HEK293 (cell line): ENCODE results near the gene TCERG1L.

Source experiments
- CTCF ChIA-PET: fragments of 350-600 bp; formaldehyde crosslinking; extraction: SDS; loops from one replicate; lab custom pipeline; 2021; ENCODE audit warnings: antibody characterized with exemption; lab: Yijun Ruan, JAX
- POLR2A ChIA-PET: fragments of 300-600 bp; formaldehyde crosslinking; extraction: SDS; loops from one replicate; lab custom pipeline; 2020; ENCODE audit warnings: antibody characterized with exemption, inconsistent platforms; lab: Yijun Ruan, JAX
- H3K27ac ChIP-seq: fragments of 200-500 bp; sonication (Bioruptor generic); 2 replicates; pipeline ENCODE4 v1.5.1; 2014; ENCODE audit warnings: low read depth, low read length, control low read depth, inconsistent platforms; ENCODE audit errors: extremely low read depth
- H3K36me3 ChIP-seq, 2 experiments: fragments of 200-500 bp in 1 of 2; sonication (Bioruptor generic) in 1 of 2; 1 replicate in 1 of 2; 2 replicates in 1 of 2; pipeline ENCODE4 v1.5.1; 2014 to 2017; ENCODE audit warnings: inconsistent platforms in 2 of 2, low read length in 2 of 2; ENCODE audit not compliant: control insufficient read depth in 2 of 2, insufficient read depth in 1 of 2
- H3K4me1 ChIP-seq: fragments of 200-500 bp; sonication (Bioruptor generic); 2 replicates; pipeline ENCODE4 v1.5.1; 2014; ENCODE audit warnings: mild to moderate bottlenecking, low read length, inconsistent platforms; ENCODE audit not compliant: control insufficient read depth, insufficient read depth
- H3K4me3 ChIP-seq: 2 replicates; pipeline ENCODE4 v1.5.1; 2011; ENCODE audit warnings: low read depth, mild to moderate bottlenecking, control low read depth, low read length, moderate library complexity
- H3K9me3 ChIP-seq: fragments of 200-500 bp; sonication (Bioruptor generic); 2 replicates; pipeline ENCODE4 v1.5.1; 2014; ENCODE audit warnings: low read depth, low read length, inconsistent platforms; ENCODE audit not compliant: control insufficient read depth, insufficient read depth
- CTCF ChIP-seq: fragments of 450-650 bp; formaldehyde crosslinking; IDR thresholded peaks from 2 replicates; pipeline ENCODE4 v1.5.1; 2016; ENCODE audit warnings: missing biosample characterization, missing genetic modification characterization
- GLI4 ChIP-seq: fragments of 450-650 bp; formaldehyde crosslinking; IDR thresholded peaks from 2 replicates; pipeline ENCODE4 v1.5.1; 2016; ENCODE audit warnings: missing biosample characterization, missing genetic modification characterization
- KLF7 ChIP-seq: fragments of 450-650 bp; formaldehyde crosslinking; IDR thresholded peaks from 2 replicates; pipeline ENCODE4 v1.5.1; 2016; ENCODE audit warnings: missing biosample characterization, missing genetic modification characterization, borderline replicate concordance
- KLF8 ChIP-seq: fragments of 450-650 bp; formaldehyde crosslinking; IDR thresholded peaks from 2 replicates; pipeline ENCODE4 v1.5.1; 2016; ENCODE audit warnings: missing biosample characterization, missing genetic modification characterization
- OVOL3 ChIP-seq: fragments of 450-650 bp; formaldehyde crosslinking; IDR thresholded peaks from 2 replicates; pipeline ENCODE4 v1.5.1; 2016; ENCODE audit warnings: missing biosample characterization, missing genetic modification characterization
- PRDM1 ChIP-seq: fragments of 450-650 bp; formaldehyde crosslinking; IDR thresholded peaks from 2 replicates; pipeline ENCODE4; 2016; ENCODE audit warnings: missing biosample characterization, missing genetic modification characterization
- PRDM6 ChIP-seq: fragments of 450-650 bp; formaldehyde crosslinking; IDR thresholded peaks from 2 replicates; pipeline ENCODE4 v1.5.1; 2017; ENCODE audit warnings: missing biosample characterization, missing genetic modification characterization
- RBAK ChIP-seq: fragments of 450-650 bp; formaldehyde crosslinking; IDR thresholded peaks from 2 replicates; pipeline ENCODE4 v1.5.1; 2016; ENCODE audit warnings: missing biosample characterization, missing genetic modification characterization
- SCRT2 ChIP-seq: fragments of 450-650 bp; formaldehyde crosslinking; IDR thresholded peaks from 2 replicates; pipeline ENCODE4 v1.5.1; 2016; ENCODE audit warnings: missing biosample characterization, missing genetic modification characterization
- ZBTB1 ChIP-seq: fragments of 450-650 bp; formaldehyde crosslinking; IDR thresholded peaks from 2 replicates; pipeline ENCODE4 v1.5.1; 2016; ENCODE audit warnings: missing biosample characterization, missing genetic modification characterization
- ZBTB17 ChIP-seq: fragments of 450-650 bp; formaldehyde crosslinking; IDR thresholded peaks from 2 replicates; pipeline ENCODE4 v1.5.1; 2016; ENCODE audit warnings: missing biosample characterization, missing genetic modification characterization
- ZIC2 ChIP-seq: fragments of 450-650 bp; formaldehyde crosslinking; IDR thresholded peaks from 2 replicates; pipeline ENCODE4 v1.5.1; 2016; ENCODE audit warnings: missing biosample characterization, missing genetic modification characterization
- ZNF112 ChIP-seq: fragments of 450-650 bp; formaldehyde crosslinking; IDR thresholded peaks from 2 replicates; pipeline ENCODE4 v1.5.0; 2017; ENCODE audit warnings: missing biosample characterization, missing genetic modification characterization
- ZNF121 ChIP-seq: fragments of 450-650 bp; formaldehyde crosslinking; IDR thresholded peaks from 2 replicates; pipeline ENCODE4 v1.5.1; 2016; ENCODE audit warnings: missing biosample characterization, missing genetic modification characterization
- ZNF138 ChIP-seq: fragments of 450-650 bp; formaldehyde crosslinking; IDR thresholded peaks from 2 replicates; pipeline ENCODE4 v1.5.1; 2016; ENCODE audit warnings: missing biosample characterization, missing genetic modification characterization, borderline replicate concordance
- ZNF155 ChIP-seq: fragments of 450-650 bp; formaldehyde crosslinking; IDR thresholded peaks from 2 replicates; pipeline ENCODE4 v1.5.1; 2016; ENCODE audit warnings: missing biosample characterization, missing genetic modification characterization
- ZNF174 ChIP-seq: fragments of 450-650 bp; formaldehyde crosslinking; IDR thresholded peaks from 2 replicates; pipeline ENCODE4 v1.5.0; 2017; ENCODE audit warnings: missing biosample characterization, mild to moderate bottlenecking, missing genetic modification characterization
- ZNF184 ChIP-seq: fragments of 450-650 bp; IDR thresholded peaks from 2 replicates; pipeline ENCODE4 v1.5.1; 2018; ENCODE audit warnings: missing biosample characterization, mild to moderate bottlenecking, missing genetic modification characterization
- ZNF239 ChIP-seq: fragments of 450-650 bp; formaldehyde crosslinking; IDR thresholded peaks from 2 replicates; pipeline ENCODE4 v1.5.1; 2016; ENCODE audit warnings: missing biosample characterization, missing genetic modification characterization
- ZNF248 ChIP-seq: fragments of 450-650 bp; formaldehyde crosslinking; IDR thresholded peaks from 2 replicates; pipeline ENCODE4 v1.5.1; 2017; ENCODE audit warnings: missing biosample characterization, missing genetic modification characterization
- ZNF26 ChIP-seq: fragments of 450-650 bp; formaldehyde crosslinking; IDR thresholded peaks from 2 replicates; pipeline ENCODE4 v1.5.1; 2016; ENCODE audit warnings: missing biosample characterization, missing genetic modification characterization
- ZNF274 ChIP-seq, 2 experiments: fragments of 200-500 bp in 1 of 2; fragments of 450-650 bp in 1 of 2; sonication (Bioruptor generic) in 1 of 2; formaldehyde crosslinking in 1 of 2; IDR thresholded peaks; 2 replicates each; pipeline versions ENCODE4 v1.5.1 to v1.6.1; 2014 to 2016; ENCODE audit warnings: borderline replicate concordance in 1 of 2, inconsistent platforms in 1 of 2, low read length in 1 of 2, missing biosample characterization in 1 of 2, missing genetic modification characterization in 1 of 2
- ZNF311 ChIP-seq: fragments of 450-650 bp; formaldehyde crosslinking; IDR thresholded peaks from 2 replicates; pipeline ENCODE4 v1.5.1; 2017; ENCODE audit warnings: missing biosample characterization, missing genetic modification characterization, borderline replicate concordance
- ZNF354C ChIP-seq: fragments of 450-650 bp; formaldehyde crosslinking; IDR thresholded peaks from 2 replicates; pipeline ENCODE4 v1.5.1; 2016; ENCODE audit warnings: missing biosample characterization, missing genetic modification characterization, low read depth, borderline replicate concordance
- ZNF362 ChIP-seq: fragments of 450-650 bp; formaldehyde crosslinking; IDR thresholded peaks from 2 replicates; pipeline ENCODE4 v1.5.1; 2016; ENCODE audit warnings: missing biosample characterization, missing genetic modification characterization
- ZNF561 ChIP-seq: fragments of 450-650 bp; IDR thresholded peaks from 2 replicates; pipeline ENCODE4 v1.5.1; 2018; ENCODE audit warnings: missing biosample characterization, missing genetic modification characterization, borderline replicate concordance
- ZNF580 ChIP-seq: fragments of 450-650 bp; formaldehyde crosslinking; IDR thresholded peaks from 2 replicates; pipeline ENCODE4 v1.5.1; 2016; ENCODE audit warnings: missing biosample characterization, missing genetic modification characterization
- ZNF701 ChIP-seq: fragments of 450-650 bp; formaldehyde crosslinking; IDR thresholded peaks from 2 replicates; pipeline ENCODE4 v1.5.1; 2016; ENCODE audit warnings: missing biosample characterization, missing genetic modification characterization
- ZNF785 ChIP-seq: fragments of 450-650 bp; formaldehyde crosslinking; IDR thresholded peaks from 2 replicates; pipeline ENCODE4 v1.5.1; 2016; ENCODE audit warnings: missing biosample characterization, missing genetic modification characterization
- ZNF791 ChIP-seq: fragments of 450-650 bp; formaldehyde crosslinking; IDR thresholded peaks from 2 replicates; pipeline ENCODE4 v1.5.1; 2016; ENCODE audit warnings: missing biosample characterization, missing genetic modification characterization
- ZNF843 ChIP-seq: fragments of 450-650 bp; formaldehyde crosslinking; IDR thresholded peaks from 2 replicates; pipeline ENCODE4 v1.5.1; 2016; ENCODE audit warnings: missing biosample characterization, missing genetic modification characterization

The TCERG1L gene

GRCh38 chr10:131227163-131227740, 84.3 kb downstream of the TCERG1L start:
- Histone ChIP-seq H3K4me3 (no peak overlapping the region), H3K36me3 (no peaks in the 10 kb centered on the region)
- no peak for TF ChIP-seq KLF7 (tag by site-specific recombination)
- no peak for TF ChIP-seq ZNF785 (tag by site-specific recombination)
- TF ChIP-seq ZNF184 (tag by site-specific recombination): no peak
- no peak for TF ChIP-seq ZNF354C (tag by site-specific recombination)
- no peak for TF ChIP-seq PRDM1
- TF ChIP-seq SCRT2 (tag by site-specific recombination): no peak
- TF ChIP-seq OVOL3 (tag by site-specific recombination): no peak
- TF ChIP-seq ZNF274 (IDR thresholded peaks at IDR 0.05; ENCODE audit: low read length): no peak
- no peak for TF ChIP-seq ZNF274 (tag by site-specific recombination; IDR thresholded peaks at IDR 0.05; ENCODE audit: borderline replicate concordance)
- TF ChIP-seq ZNF248 (tag by site-specific recombination): no peak
- TF ChIP-seq KLF8 (tag by site-specific recombination): no peak
- TF ChIP-seq ZNF701: no peak
- no peak for TF ChIP-seq ZNF791
- no peak for TF ChIP-seq ZBTB17
- TF ChIP-seq ZNF561 (tag by site-specific recombination): no peak
- no peak for TF ChIP-seq ZNF155 (tag by site-specific recombination)
- no peak for TF ChIP-seq ZNF138 (tag by site-specific recombination)
- TF ChIP-seq RBAK: no peak
- TF ChIP-seq, all 188 proteins: peak for 0
- no peaks in the 10 kb centered on the region for H3K4me1 ChIP-seq
- H3K9me3 ChIP-seq: no peaks in the 10 kb centered on the region; the same call in 1 of the 2 replicates
- POLR2A ChIA-PET: no interaction called here
- CTCF ChIA-PET: no interaction called here
- no peak overlapping the region for H3K27ac ChIP-seq

- Histone ChIP-seq H3K36me3 (no peaks in the 10 kb centered on the region), H3K4me3 (no peak overlapping the region), H3K9me3 (no peaks in the 10 kb centered on the region; the same call in 1 of the 2 replicates), H3K4me1 (no peaks in the 10 kb centered on the region), H3K27ac (no peak overlapping the region)
- no peak for TF ChIP-seq ZBTB1
- TF ChIP-seq ZNF112 (tag by site-specific recombination): no peak
- no peak for TF ChIP-seq ZNF121 (tag by site-specific recombination)
- TF ChIP-seq ZNF26 (tag by site-specific recombination): no peak
- no peak for TF ChIP-seq ZNF239 (tag by site-specific recombination)
- TF ChIP-seq ZNF785 (tag by site-specific recombination): no peak
- TF ChIP-seq PRDM6: no peak
- no peak for TF ChIP-seq ZNF362 (tag by site-specific recombination)
- TF ChIP-seq ZNF580: no peak
- TF ChIP-seq GLI4 (tag by site-specific recombination): no peak
- TF ChIP-seq CTCF (tag by site-specific recombination): no peak
- TF ChIP-seq ZNF311 (tag by site-specific recombination): no peak
- TF ChIP-seq ZIC2 (tag by site-specific recombination): no peak
- no peak for TF ChIP-seq ZNF174
- TF ChIP-seq ZNF843 (tag by site-specific recombination): no peak
- ChIA-PET POLR2A (no interaction called here), CTCF (no interaction called here)
These were observed 84.9 kb downstream of the TCERG1L start for GRCh38 chr10:131226446-131227162.
